ENCODE measurements around the gene CDHR5.
A peak's percentile ranks its signal among the peaks of the same experiment; 100 is the strongest.

CDHR5 gene

GRCh38 chr11:620935-621814, 3.6 kb downstream of the CDHR5 start:
- DNase-seq: no peak

GRCh38 chr11:620201-620600, 4.6 kb downstream of the CDHR5 start:
- no peak for DNase-seq

- no peak for DNase-seq
These were observed 5.1 kb downstream of the CDHR5 start for GRCh38 chr11:619628-620050.

- no peak for DNase-seq
These were observed 5.7 kb downstream of the CDHR5 start for GRCh38 chr11:618856-619627.

- DNase-seq: no peak
These were observed 6.7 kb downstream of the CDHR5 start for GRCh38 chr11:617912-618682.

GRCh38 chr11:617199-617911, 7.4 kb downstream of the CDHR5 start:
- no peak for DNase-seq

- DNase-seq: no peak
These were observed 8.2 kb downstream of the CDHR5 start for GRCh38 chr11:616320-617198.

- DNase-seq: peak; percentile 84
These were observed 9.0 kb downstream of the CDHR5 start, which contains the start of gene IRF7 for GRCh38 chr11:615504-616319. Gene IRF7 (minus strand): TSS chr11:615950. CDS start chr11:615364, 586 bp downstream.

GRCh38 chr11:614623-615503, 9.9 kb downstream of the CDHR5 start:
- DNase-seq: no peak

GRCh38 chr11:614021-614622, 10.6 kb downstream of the CDHR5 start:
- no peak for DNase-seq

- DNase-seq: peak; percentile 60
These were observed 11.3 kb downstream of the CDHR5 start for GRCh38 chr11:613369-613968.

- DNase-seq: no peak
These were observed 11.8 kb downstream of the CDHR5 start for GRCh38 chr11:612961-613300.

- DNase-seq: no peak
These were observed 12.4 kb downstream of the CDHR5 start for GRCh38 chr11:612201-612960.

GRCh38 chr11:611001-611996, 13.5 kb downstream of the CDHR5 start:
- DNase-seq: no peak

- no peak for DNase-seq
These were observed 14.5 kb downstream of the CDHR5 start for GRCh38 chr11:610146-610801.

- no peak for DNase-seq
These were observed 15.4 kb downstream of the CDHR5 start for GRCh38 chr11:609341-609811.
